Activated CD8-positive, alpha-beta memory T cell treated with anti-CD3 and anti-CD28 coated beads, Interleukin-2, amount 10 ng/mL, durations not matched to agents 7 days and 5 days (primary cell): ENCODE measurements around the gene SCLT1. TPM values are rescaled to one million over a fixed set of nuclear protein-coding genes. Genes with fewer than 3 reads are reported as not detected.
A peak's percentile ranks its signal among the peaks of the same experiment; 100 is the strongest.

Experiments
- ATAC-seq: fragments of 150-1000 bp; cut with Tn5 transposase; one replicate; pipeline ENCODE4 v1.10.0; 2021; ENCODE audit warnings: moderate library complexity
- CTCF ChIA-PET: fragments of 350-600 bp; sonication (Branson Sonifier 250); formaldehyde crosslinking; loops from one replicate; lab custom pipeline; 2021; ENCODE audit warnings: antibody characterized with exemption; lab: Charles Lee
- DNase-seq: peaks from one replicate; pipeline ENCODE4 v3.0.0-alpha.2; 2020
- H3K27ac Mint-ChIP-seq: one replicate; pipeline ENCODE4 v1.8.0; 2021; ENCODE audit warnings: mild to moderate bottlenecking, mixed read lengths
- H3K27me3 Mint-ChIP-seq: one replicate; pipeline ENCODE4 v1.8.0; 2021; ENCODE audit warnings: mixed read lengths
- H3K36me3 Mint-ChIP-seq: one replicate; pipeline ENCODE4 v1.8.0; 2021; ENCODE audit warnings: mild to moderate bottlenecking, mixed read lengths
- H3K4me1 Mint-ChIP-seq: one replicate; pipeline ENCODE4 v1.8.0; 2021; ENCODE audit warnings: mixed read lengths
- H3K4me3 Mint-ChIP-seq: one replicate; pipeline ENCODE4 v1.8.0; 2021; ENCODE audit warnings: mild to moderate bottlenecking, moderate library complexity, mixed read lengths
- H3K9me3 Mint-ChIP-seq: one replicate; pipeline ENCODE4 v1.8.0; 2022; ENCODE audit warnings: low read depth, mixed read lengths
- total RNA-seq, 2 experiments: library from RNA; stranded (reverse); gene quantifications; one replicate each; pipeline ENCODE4 v1.2.3, GENCODE V29; 2021

Gene SCLT1
- total RNA-seq, 2 experiments from 2014 or later, result 31.3 to 53.4 TPM

DNA sequence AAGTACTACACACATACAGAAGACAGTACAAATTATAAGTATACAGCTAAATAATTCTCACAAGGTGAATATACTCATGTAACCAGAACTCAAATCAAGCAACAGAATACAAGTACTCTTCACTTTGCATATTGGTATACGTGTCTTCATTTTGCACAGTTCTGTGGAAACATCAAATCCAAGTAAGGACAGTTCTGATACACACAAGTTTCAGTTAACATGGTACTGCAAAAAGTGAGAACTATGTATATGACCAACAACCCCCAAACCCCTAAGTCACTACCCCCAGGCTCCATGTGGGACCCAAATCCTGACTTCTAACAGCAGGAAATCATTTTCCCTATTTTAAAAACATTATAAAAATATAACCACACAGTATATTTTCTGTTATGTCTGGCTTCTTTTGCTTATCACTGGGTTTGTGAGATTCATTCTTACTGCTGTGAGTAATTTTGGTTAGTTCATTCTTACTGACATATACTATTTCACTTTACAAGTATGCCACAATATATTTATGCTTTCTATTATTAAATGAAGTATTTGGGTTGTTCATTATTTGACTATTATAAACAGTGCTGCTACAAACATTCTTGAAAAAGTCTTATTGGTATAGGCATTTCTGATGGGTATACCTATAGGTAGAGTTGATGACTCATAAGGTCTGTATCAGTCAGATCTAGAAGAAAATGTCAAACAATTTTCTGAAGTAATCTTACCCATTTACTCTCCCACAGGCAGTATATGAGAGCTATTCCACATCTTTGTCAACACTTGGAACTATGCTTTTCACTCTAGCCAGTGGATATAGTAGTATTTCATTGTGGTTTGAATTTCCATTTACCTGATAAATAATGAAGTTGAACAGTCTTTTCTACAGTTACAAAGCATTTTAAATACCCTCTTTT is 47.0 kb downstream of the SCLT1 start:
- ATAC-seq, result peak; percentile 55
- H3K27me3 Mint-ChIP-seq, result no peaks in the 10 kb centered on the region
- H3K27ac Mint-ChIP-seq, result no peak overlapping the region
- CTCF ChIA-PET, result no interaction called here
- peaks cover 5% of the 10 kb centered on the region for H3K9me3 Mint-ChIP-seq
- H3K4me3 Mint-ChIP-seq, result no peak overlapping the region
- no peak for DNase-seq
- H3K4me1 Mint-ChIP-seq, result peaks cover 4% of the 10 kb centered on the region
- H3K36me3 Mint-ChIP-seq, result peaks cover 26% of the 10 kb centered on the region

DNA sequence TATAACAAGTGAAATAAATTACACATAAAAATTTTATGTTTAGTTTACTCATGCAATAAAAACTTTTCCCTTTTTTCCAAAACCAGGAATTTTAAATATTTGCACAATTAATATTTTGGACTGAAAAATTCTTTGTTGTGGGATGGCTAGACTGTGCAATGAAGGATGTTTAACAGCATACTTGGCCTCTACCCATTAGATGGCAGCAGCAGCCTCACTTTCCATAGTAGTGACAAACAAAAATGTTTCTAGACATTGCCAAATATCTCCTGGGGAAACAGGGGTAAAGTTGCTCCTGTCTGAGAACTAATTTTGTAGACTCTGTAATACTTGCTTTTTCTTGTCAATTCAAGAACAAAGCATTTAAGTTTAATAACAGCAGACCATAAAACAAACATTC is 49.8 kb downstream of the SCLT1 start:
- CTCF ChIA-PET, result no interaction called here

DNA sequence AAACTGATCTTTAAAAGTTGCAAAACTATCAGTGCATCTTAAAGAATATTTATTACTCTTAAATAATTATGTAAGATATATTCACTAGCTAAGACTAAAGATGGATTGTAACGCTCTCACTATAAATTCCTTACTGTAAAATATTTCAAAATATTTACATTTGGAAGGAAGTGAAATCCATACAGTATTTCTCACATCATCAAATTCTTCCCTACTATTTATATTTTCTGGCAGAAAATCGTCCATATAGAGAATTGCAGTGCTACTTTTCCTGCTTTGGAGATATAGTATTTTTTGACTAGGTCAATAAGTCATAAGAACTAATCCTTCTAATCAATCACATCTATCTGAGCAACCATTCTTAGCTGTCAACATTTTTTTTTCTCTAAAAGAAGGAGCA is 52.9 kb downstream of the SCLT1 start:
- no peaks in the 10 kb centered on the region for H3K4me1 Mint-ChIP-seq
- CTCF ChIA-PET, result no interaction called here
- no peaks in the 10 kb centered on the region for H3K9me3 Mint-ChIP-seq
- ATAC-seq (no peak), DNase-seq (no peak)
- H3K4me3 Mint-ChIP-seq, result no peak overlapping the region
- no peak overlapping the region for H3K27ac Mint-ChIP-seq
- no peaks in the 10 kb centered on the region for H3K27me3 Mint-ChIP-seq
- H3K36me3 Mint-ChIP-seq, result peaks cover 39% of the 10 kb centered on the region

More for the DNA sequence above, 49.8 kb downstream of the SCLT1 start:
- no peak for DNase-seq
- H3K27ac Mint-ChIP-seq, result no peak overlapping the region
- peaks cover 4% of the 10 kb centered on the region for H3K4me1 Mint-ChIP-seq
- H3K36me3 Mint-ChIP-seq, result peaks cover 31% of the 10 kb centered on the region
- ATAC-seq, result no peak
- no peaks in the 10 kb centered on the region for H3K9me3 Mint-ChIP-seq
- H3K4me3 Mint-ChIP-seq, result no peak overlapping the region
- no peaks in the 10 kb centered on the region for H3K27me3 Mint-ChIP-seq

DNA sequence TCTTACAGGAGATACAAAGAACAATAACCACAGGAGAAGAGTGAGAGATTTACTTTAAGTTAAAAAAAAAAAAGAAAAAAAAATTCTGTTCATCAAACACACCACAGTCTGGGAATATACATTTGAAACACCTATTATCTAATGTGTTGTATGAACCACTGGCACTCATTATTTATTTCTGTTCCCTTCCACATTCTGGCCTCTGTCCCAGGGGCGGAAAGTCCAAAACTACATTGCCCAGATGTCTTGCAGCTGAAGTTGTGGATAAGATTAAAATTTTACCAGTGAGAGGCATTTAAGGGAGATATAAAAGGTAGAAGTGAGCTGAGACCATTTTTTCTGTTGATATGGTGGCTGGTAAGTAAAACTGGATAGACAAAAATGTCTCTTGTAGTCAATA is 56.2 kb downstream of the SCLT1 start:
- Mint-ChIP-seq H3K36me3 (peaks cover 52% of the 10 kb centered on the region), H3K4me3 (no peak overlapping the region), H3K27me3 (no peaks in the 10 kb centered on the region), H3K9me3 (no peaks in the 10 kb centered on the region), H3K4me1 (no peaks in the 10 kb centered on the region), H3K27ac (no peak overlapping the region)
- CTCF ChIA-PET, result interaction anchor here (0.7 kb wide), 1 partner anchor 134 kb away, joined by 3 read pairs; no protein-coding TSS in a partner anchor
- ATAC-seq, result no peak
- no peak for DNase-seq

DNA sequence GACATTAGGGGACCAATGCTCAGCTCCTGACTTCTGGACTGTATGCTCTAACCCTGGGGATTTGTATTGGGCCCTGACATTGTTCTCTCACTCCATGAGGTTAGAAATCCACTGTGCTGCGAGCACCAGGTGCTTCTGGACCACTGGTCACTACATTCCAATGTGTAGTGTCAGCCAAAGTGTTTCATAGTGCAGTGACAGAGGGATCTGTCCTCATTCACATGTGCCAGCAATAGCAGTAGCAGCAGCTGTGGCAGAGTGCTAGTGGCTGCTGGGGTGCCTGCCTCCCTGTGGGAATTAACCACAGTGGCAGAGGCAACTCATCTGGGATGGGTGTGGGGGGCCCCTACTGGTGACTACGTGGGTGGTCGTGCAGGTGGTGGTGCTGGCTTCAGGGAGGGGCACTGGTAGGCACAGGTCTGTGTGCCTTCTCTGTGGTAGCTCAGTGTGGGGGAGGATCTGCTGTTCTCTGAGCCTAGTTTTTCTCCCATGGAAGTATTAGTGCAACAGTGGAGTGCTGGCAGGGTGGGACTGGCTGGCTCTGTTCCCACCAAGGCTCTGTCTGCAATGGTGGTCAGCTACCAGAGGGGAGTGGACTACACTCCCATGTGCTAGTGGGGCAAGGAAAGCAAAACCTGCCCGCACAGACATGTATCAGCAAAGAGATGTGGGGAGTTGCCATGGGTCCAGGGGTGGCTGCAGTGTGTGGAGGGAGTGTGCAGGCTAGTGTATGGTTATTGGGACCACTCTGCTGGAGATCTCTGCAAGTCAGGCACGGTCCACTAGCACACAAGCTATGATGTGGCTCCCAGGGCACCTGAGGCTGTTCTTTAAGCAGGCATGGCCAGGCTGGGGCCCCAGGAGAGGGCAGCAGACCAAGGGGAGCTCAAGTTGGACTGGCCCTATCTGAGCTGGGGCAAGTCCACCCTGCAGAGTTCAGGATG is 78.5 kb downstream of the SCLT1 start:
- Mint-ChIP-seq H3K36me3 (peaks cover 60% of the 10 kb centered on the region), H3K4me3 (no peak overlapping the region), H3K27me3 (no peaks in the 10 kb centered on the region), H3K27ac (no peak overlapping the region), H3K4me1 (peaks cover 1% of the 10 kb centered on the region), H3K9me3 (peaks cover 29% of the 10 kb centered on the region)
- DNase-seq (no peak), ATAC-seq (no peak)
- CTCF ChIA-PET, result no interaction called here

DNA sequence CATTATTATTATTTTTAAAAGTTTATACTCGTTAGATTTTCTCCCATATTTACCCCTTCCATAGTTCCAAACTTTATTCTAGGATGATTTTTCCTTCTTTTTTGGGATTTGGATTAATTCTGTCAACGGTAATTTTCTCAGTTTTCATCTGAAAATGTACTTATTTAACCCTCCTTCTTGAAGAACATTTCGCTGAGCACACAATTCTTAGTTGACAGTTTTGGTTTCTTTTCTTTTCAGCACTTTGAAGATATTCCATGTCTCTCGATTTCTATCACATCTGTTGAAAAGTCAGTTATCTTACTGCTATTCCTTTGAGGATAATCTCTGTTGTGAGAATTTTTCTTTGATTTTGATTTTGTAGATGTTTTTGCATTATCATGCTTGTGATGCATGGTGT is 85.2 kb downstream of the SCLT1 start:
- DNase-seq (no peak), ATAC-seq (no peak)
- CTCF ChIA-PET, result no interaction called here
- no peaks in the 10 kb centered on the region for H3K27me3 Mint-ChIP-seq
- peaks cover 3% of the 10 kb centered on the region for H3K4me1 Mint-ChIP-seq
- H3K27ac Mint-ChIP-seq, result no peak overlapping the region
- peaks cover 37% of the 10 kb centered on the region for H3K9me3 Mint-ChIP-seq
- H3K4me3 Mint-ChIP-seq, result no peak overlapping the region
- H3K36me3 Mint-ChIP-seq, result peaks cover 24% of the 10 kb centered on the region

DNA sequence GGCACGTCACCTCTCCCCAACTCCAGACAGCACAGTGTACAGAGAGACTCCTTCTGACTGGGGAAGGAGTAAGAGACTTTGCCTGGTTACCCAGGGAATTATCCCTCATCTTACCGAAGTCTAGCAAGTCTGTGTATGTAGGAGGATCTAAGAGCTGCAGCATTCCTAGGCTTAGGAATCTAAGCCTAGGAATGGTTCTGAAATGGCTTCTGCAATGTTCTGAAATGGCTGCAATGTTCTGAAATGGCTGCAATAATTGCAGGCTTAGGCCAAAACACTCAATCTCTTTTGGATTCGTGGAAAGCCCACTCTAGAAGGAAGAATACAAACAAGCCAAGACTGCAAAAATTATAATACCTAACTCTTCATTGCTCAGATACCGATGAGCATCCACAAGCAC is 106.4 kb downstream of the SCLT1 start:
- CTCF ChIA-PET, result no interaction called here
- H3K27ac Mint-ChIP-seq, result no peak overlapping the region
- ATAC-seq (no peak), DNase-seq (no peak)
- H3K9me3 Mint-ChIP-seq, result peaks cover 2% of the 10 kb centered on the region
- peaks cover 61% of the 10 kb centered on the region for H3K36me3 Mint-ChIP-seq
- no peak overlapping the region for H3K4me3 Mint-ChIP-seq
- H3K27me3 Mint-ChIP-seq, result no peaks in the 10 kb centered on the region
- H3K4me1 Mint-ChIP-seq, result no peaks in the 10 kb centered on the region

DNA sequence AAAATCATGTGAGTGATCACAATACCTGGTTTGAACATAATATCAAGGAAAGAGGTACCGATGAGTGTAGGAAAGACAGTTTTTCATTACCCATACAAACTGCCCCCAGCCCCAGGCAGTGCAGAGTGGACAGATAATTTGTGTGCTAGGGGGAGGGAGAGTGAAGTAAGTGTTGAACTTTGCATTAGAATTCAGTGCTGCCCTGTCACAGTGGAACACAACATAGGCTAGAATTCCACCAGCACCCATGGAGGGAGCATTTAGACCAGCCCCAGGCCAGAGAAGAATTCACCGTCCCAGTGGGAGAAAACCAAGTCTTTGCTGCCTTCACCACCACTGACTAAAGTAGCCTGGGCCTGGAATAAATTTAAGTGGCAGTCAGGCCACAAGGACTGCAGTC is 107.3 kb downstream of the SCLT1 start:
- Mint-ChIP-seq H3K36me3 (peaks cover 62% of the 10 kb centered on the region), H3K27me3 (no peaks in the 10 kb centered on the region), H3K4me1 (no peaks in the 10 kb centered on the region), H3K4me3 (no peak overlapping the region), H3K27ac (no peak overlapping the region), H3K9me3 (peaks cover 2% of the 10 kb centered on the region)
- no peak for DNase-seq
- ATAC-seq, result no peak
- CTCF ChIA-PET, result no interaction called here

DNA sequence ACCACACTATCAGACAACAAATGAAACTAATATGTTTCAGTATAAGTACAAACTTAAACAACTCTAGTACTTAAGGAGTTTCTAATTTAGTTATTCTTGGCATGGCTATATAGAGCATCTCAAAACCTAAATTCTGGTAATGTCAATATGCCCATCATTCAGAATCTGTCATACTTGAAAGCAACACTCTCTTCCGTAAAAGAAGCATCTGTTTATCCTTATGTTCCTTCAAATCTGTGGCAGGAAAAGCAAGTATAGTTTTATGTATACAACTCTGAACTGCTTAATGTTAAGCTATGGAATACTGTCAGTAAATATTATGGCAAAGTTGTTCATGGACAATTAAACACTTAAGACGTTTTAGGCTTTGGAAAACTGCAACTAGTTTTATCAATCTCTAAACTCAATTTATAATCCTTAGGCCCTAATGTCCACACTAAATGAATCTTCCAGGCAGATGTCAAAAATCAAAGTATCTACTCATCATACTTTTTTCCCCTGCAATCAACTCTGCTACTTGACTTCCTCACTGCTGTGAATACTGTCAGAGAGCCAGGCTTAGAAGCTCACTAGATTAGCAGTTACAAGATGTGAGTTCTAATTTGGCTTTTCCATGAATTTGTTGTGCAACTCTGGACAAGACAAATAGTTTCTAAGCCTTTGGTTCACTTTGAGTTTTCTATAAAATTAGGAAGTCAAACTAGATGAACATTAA is 109.4 kb downstream of the SCLT1 start:
- Mint-ChIP-seq H3K27ac (no peak overlapping the region), H3K27me3 (no peaks in the 10 kb centered on the region), H3K4me3 (no peak overlapping the region), H3K9me3 (peaks cover 2% of the 10 kb centered on the region), H3K36me3 (peaks cover 48% of the 10 kb centered on the region), H3K4me1 (no peaks in the 10 kb centered on the region)
- CTCF ChIA-PET, result no interaction called here
- no peak for ATAC-seq
- DNase-seq, result no peak

DNA sequence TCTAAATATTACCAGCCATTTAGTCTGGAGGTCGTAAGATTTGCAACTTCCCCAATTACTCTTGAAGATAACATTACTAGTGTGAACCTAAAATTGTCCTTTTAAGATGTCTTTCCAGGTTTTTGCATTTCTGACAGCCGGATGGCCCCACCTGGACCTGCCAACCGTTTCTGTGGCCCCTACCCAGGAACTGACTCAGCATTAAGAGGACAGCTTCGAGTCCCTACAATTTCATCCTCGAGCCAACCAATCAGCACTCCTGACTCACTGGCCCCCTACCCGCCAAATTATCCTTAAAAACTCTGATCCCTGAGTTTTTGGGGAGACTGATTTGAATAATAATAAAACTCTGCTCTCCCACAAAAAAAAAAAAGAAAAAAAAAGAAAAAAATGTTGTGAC is 112.0 kb downstream of the SCLT1 start:
- Mint-ChIP-seq H3K4me1 (no peaks in the 10 kb centered on the region), H3K36me3 (peaks cover 26% of the 10 kb centered on the region), H3K4me3 (no peak overlapping the region), H3K27ac (no peak overlapping the region), H3K9me3 (no peaks in the 10 kb centered on the region), H3K27me3 (no peaks in the 10 kb centered on the region)
- DNase-seq (no peak), ATAC-seq (no peak)
- CTCF ChIA-PET, result no interaction called here

DNA sequence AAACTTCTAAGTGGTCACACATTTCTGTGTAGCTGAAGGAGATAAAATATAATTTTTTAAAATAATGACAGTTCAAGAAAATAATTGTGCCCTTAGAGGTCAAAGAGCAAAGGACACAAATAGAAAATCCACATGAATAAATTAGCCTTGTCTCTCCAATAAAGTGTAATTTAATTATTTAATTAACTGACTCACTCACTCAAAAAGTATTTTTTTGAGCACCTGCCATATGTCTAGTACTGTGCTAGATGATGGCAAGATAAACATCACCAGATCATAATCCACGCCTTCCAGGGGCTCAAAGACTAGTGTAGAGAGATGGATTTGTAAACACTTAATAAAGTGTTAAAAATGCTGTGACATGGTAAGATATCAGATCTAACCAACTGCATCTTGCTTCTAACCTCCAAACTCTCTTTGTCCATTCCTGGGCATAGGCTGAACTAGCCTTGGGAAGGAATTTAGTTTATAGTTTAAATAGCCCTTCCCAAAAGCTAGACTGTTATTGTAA is 112.5 kb downstream of the SCLT1 start:
- Mint-ChIP-seq H3K27ac (no peak overlapping the region), H3K27me3 (no peaks in the 10 kb centered on the region), H3K4me3 (no peak overlapping the region), H3K36me3 (peaks cover 23% of the 10 kb centered on the region), H3K4me1 (no peaks in the 10 kb centered on the region), H3K9me3 (no peaks in the 10 kb centered on the region)
- CTCF ChIA-PET, result no interaction called here
- no peak for DNase-seq
- ATAC-seq, result no peak

DNA sequence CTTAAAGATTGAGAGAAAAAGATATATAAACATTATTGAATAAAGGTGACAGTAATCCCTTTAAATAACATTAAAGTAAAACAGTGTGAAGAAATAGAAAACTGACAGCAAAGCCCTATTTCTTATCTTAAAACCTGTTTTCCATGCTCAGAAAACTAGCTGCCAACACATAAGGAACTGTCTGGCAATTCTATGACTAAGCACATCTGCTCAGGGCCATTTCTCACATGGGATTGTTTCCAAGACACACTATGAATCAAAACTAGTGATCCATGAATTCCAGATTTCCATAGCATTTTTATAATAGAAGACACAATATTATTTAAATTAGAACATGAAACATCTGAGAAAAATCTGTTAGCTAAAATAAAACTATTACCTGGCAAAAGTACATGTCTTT is 113.4 kb downstream of the SCLT1 start:
- DNase-seq (no peak), ATAC-seq (no peak)
- Mint-ChIP-seq H3K27me3 (no peaks in the 10 kb centered on the region), H3K4me3 (no peak overlapping the region), H3K36me3 (peaks cover 15% of the 10 kb centered on the region), H3K9me3 (no peaks in the 10 kb centered on the region), H3K27ac (no peak overlapping the region), H3K4me1 (no peaks in the 10 kb centered on the region)
- CTCF ChIA-PET, result no interaction called here

DNA sequence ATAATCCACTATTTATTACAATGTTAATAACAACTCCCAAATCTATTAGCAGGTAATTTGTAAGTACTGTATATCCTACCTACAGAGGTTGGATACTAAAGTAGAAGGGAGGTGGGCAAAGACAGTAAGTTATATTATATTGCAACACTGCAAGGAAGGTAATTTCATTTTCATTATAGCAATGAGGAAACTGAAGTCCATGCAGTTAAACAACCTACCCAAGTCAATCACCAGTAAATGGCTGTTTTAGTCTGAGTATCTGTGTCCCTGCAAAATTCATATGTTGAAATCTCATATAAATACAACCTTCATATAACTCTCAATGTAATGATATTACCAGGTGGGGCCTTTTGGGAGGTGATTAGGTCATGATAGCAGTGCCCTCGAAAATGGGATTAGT is 114.4 kb downstream of the SCLT1 start:
- H3K4me3 Mint-ChIP-seq, result no peak overlapping the region

More for the DNA sequence above, 114.4 kb downstream of the SCLT1 start:
- peaks cover 14% of the 10 kb centered on the region for H3K36me3 Mint-ChIP-seq
- no peaks in the 10 kb centered on the region for H3K27me3 Mint-ChIP-seq
- H3K4me1 Mint-ChIP-seq, result no peaks in the 10 kb centered on the region
- no peak for ATAC-seq
- H3K9me3 Mint-ChIP-seq, result no peaks in the 10 kb centered on the region
- no peak overlapping the region for H3K27ac Mint-ChIP-seq
- CTCF ChIA-PET, result no interaction called here
- no peak for DNase-seq
